Fibroblast of lung (primary cell): ENCODE data around the gene RCAN2. TPM values are rescaled to one million over a fixed set of nuclear protein-coding genes. Genes with fewer than 3 reads are reported as not detected.

Experiments
- DNase-seq, 2 donors: peaks; one replicate each; pipeline versions ENCODE4 v3.0.0 to v3.0.0-alpha.2; 2010; ENCODE audit warnings: low read depth in 2 of 2
- H2AFZ ChIP-seq: 2 replicates; pipeline ENCODE4 v1.5.1; 2012; ENCODE audit warnings: low read length, control low read depth, inconsistent platforms
- H3K27ac ChIP-seq: 2 replicates; pipeline ENCODE4 v1.5.1; 2011; ENCODE audit warnings: low read length, control low read depth; ENCODE audit not compliant: insufficient read depth
- H3K27me3 ChIP-seq: 2 replicates; pipeline ENCODE4 v1.5.1; 2011; ENCODE audit warnings: mild to moderate bottlenecking, low read length; ENCODE audit not compliant: control insufficient read depth, insufficient read depth
- H3K36me3 ChIP-seq: 2 replicates; pipeline ENCODE4 v1.5.1; 2011; ENCODE audit warnings: low read length; ENCODE audit not compliant: control insufficient read depth, insufficient read depth
- H3K4me1 ChIP-seq: 2 replicates; pipeline ENCODE4 v1.5.1; 2011; ENCODE audit warnings: low read length; ENCODE audit not compliant: control insufficient read depth, insufficient read depth; ENCODE audit errors: extremely low read depth
- H3K4me2 ChIP-seq: 2 replicates; pipeline ENCODE4 v1.5.1; 2011; ENCODE audit warnings: low read length, control low read depth; ENCODE audit not compliant: insufficient read depth; ENCODE audit errors: extremely low read depth
- H3K4me3 ChIP-seq, 4 experiments: fragments of 200-600 bp in 1 of 4; sonication (generic) in 1 of 4; replicated peaks in 1 of 4; 2 replicates each; pipeline ENCODE4 v1.5.1; 2011 to 2016; ENCODE audit warnings: low read length in 4 of 4, low read depth in 3 of 4, mild to moderate bottlenecking in 3 of 4, control low read depth in 2 of 4, inconsistent platforms in 1 of 4, mixed read lengths in 1 of 4; ENCODE audit not compliant: insufficient read depth in 1 of 4; ENCODE audit errors: control extremely low read depth in 1 of 4
- H3K79me2 ChIP-seq: 2 replicates; pipeline ENCODE4 v1.5.1; 2012; ENCODE audit warnings: mild to moderate bottlenecking, low read length, inconsistent platforms; ENCODE audit not compliant: control insufficient read depth, insufficient read depth
- H3K9ac ChIP-seq: 2 replicates; pipeline ENCODE4 v1.5.1; 2011; ENCODE audit warnings: mild to moderate bottlenecking, low read length, control low read depth; ENCODE audit not compliant: insufficient read depth
- H3K9me3 ChIP-seq: 2 replicates; pipeline ENCODE4 v1.5.1; 2012; ENCODE audit warnings: low read depth, low read length; ENCODE audit not compliant: control insufficient read depth, insufficient read depth
- H4K20me1 ChIP-seq: 2 replicates; pipeline ENCODE4 v1.5.1; 2011; ENCODE audit warnings: low read length; ENCODE audit not compliant: control insufficient read depth, insufficient read depth; ENCODE audit errors: extremely low read depth
- EZH2 ChIP-seq: IDR thresholded peaks from 2 replicates; pipeline ENCODE4 v1.5.1; 2012; ENCODE audit warnings: low read length, control low read depth, mild to moderate bottlenecking; ENCODE audit errors: missing control alignments
- polyA plus RNA-seq, 2 donors: library from polyadenylated mRNA; depleted of rRNA in 1 of 2; stranded (reverse) in 1 of 2; unstranded in 1 of 2; fragments of >200 nt; gene quantifications; 2 replicates each; pipeline ENCODE4 v1.2.1, GENCODE V29; 2011 to 2012; ENCODE audit warnings: missing spikeins in 1 of 2
- total RNA-seq: library from RNA; depleted of rRNA; stranded (reverse); fragments of >200 nt; gene quantifications from 2 replicates; pipeline ENCODE4 v1.2.1, GENCODE V29; 2014
- TF ChIP-seq, protein P1 (sequence below), 2 donors: IDR thresholded peaks in 1 of 2; conservative IDR thresholded peaks in 1 of 2; 1 replicate in 1 of 2; 2 replicates in 1 of 2; pipeline ENCODE4 v1.5.1; 2011 to 2012; ENCODE audit warnings: low read length in 2 of 2, control low read depth in 1 of 2, inconsistent platforms in 1 of 2, low read depth in 1 of 2, mild to moderate bottlenecking in 1 of 2

The RCAN2 gene
- total and polyA plus RNA-seq, 2 donors (not counting 1 experiment from before 2014, with no cell fraction given): 11.7 to 38.0 TPM

DNA sequence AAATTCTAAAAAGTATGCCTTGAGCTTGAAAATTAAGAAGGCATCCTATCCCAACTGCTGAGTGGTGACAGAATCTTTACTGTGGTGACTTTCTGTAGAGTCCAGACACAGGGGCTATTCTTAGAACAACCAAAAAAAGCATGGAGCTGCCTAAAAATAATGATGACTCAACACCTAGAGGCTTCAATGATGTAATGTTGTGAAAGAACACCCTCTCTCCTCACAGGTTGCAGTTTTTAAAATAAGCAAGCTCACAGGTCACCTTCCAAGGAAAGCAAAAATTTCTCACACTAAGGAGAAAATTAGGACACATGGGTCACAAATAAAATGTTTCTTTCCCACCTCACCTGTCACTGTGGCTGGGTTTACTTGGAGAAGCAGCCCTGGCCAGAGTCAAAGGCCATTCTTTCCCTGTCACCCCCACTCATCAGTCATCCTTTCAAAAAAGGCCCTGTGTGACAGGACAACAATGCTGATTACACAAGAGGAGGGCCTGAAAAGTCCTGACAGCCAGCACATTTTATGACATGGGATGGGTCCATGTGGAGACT is 53.5 kb downstream of the RCAN2 start:
- no peak overlapping the region for H3K27ac ChIP-seq
- TF ChIP-seq, protein P1, sequence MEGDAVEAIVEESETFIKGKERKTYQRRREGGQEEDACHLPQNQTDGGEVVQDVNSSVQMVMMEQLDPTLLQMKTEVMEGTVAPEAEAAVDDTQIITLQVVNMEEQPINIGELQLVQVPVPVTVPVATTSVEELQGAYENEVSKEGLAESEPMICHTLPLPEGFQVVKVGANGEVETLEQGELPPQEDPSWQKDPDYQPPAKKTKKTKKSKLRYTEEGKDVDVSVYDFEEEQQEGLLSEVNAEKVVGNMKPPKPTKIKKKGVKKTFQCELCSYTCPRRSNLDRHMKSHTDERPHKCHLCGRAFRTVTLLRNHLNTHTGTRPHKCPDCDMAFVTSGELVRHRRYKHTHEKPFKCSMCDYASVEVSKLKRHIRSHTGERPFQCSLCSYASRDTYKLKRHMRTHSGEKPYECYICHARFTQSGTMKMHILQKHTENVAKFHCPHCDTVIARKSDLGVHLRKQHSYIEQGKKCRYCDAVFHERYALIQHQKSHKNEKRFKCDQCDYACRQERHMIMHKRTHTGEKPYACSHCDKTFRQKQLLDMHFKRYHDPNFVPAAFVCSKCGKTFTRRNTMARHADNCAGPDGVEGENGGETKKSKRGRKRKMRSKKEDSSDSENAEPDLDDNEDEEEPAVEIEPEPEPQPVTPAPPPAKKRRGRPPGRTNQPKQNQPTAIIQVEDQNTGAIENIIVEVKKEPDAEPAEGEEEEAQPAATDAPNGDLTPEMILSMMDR (conservative IDR thresholded peaks at IDR 0.05 in 1 of 2, IDR thresholded peaks at IDR 0.05 in 1 of 2; ENCODE audit: low read depth in 1 of 2, low read length in 2 of 2): no peak
- no peak for TF ChIP-seq EZH2

DNA sequence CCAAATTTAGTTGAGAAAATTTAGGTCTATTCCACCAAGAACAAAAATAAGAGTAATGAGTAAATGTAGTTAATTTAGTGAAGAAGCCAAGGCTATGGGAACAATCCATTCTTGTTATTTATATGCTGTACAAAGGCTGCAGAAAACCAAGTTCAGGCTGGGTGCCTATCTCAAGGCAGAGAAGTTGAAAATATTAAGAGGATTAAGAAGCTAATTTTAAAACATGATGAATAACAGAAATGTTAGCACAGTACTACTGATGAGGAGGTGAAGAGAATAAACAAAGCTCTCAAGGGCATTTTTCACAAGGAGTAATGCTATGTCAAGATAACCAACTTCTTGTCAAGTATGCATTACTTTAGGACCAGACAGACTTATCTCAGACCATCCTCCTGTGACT is 68.6 kb downstream of the RCAN2 start:
- TF ChIP-seq, protein P1 (conservative IDR thresholded peaks at IDR 0.05 in 1 of 2, IDR thresholded peaks at IDR 0.05 in 1 of 2; ENCODE audit: low read depth in 1 of 2, low read length in 2 of 2): no peak
- no peak for TF ChIP-seq EZH2
- no peak overlapping the region for H3K4me2 ChIP-seq
- no peaks in the 10 kb centered on the region for H3K79me2 ChIP-seq
- no peaks in the 10 kb centered on the region for H3K4me1 ChIP-seq
- DNase-seq: no peak
- no peak overlapping the region for H3K4me3 ChIP-seq
- H3K27me3 ChIP-seq: no peaks in the 10 kb centered on the region
- no peaks in the 10 kb centered on the region for H3K9me3 ChIP-seq
- H3K36me3 ChIP-seq: no peaks in the 10 kb centered on the region
- no peaks in the 10 kb centered on the region for H4K20me1 ChIP-seq
- H3K9ac ChIP-seq: no peak overlapping the region
- H2AFZ ChIP-seq: no peak overlapping the region
- H3K27ac ChIP-seq: no peak overlapping the region

More for the DNA sequence above, 53.5 kb downstream of the RCAN2 start:
- no peaks in the 10 kb centered on the region for H3K79me2 ChIP-seq
- H4K20me1 ChIP-seq: no peaks in the 10 kb centered on the region
- no peak overlapping the region for H2AFZ ChIP-seq
- H3K9me3 ChIP-seq: no peaks in the 10 kb centered on the region
- H3K4me3 ChIP-seq: no peak overlapping the region
- no peak overlapping the region for H3K9ac ChIP-seq
- peaks cover 9% of the 10 kb centered on the region for H3K4me1 ChIP-seq
- peak; percentile 15 to 55 for DNase-seq
- no peak overlapping the region for H3K4me2 ChIP-seq
- no peaks in the 10 kb centered on the region for H3K27me3 ChIP-seq
- H3K36me3 ChIP-seq: no peaks in the 10 kb centered on the region

DNA sequence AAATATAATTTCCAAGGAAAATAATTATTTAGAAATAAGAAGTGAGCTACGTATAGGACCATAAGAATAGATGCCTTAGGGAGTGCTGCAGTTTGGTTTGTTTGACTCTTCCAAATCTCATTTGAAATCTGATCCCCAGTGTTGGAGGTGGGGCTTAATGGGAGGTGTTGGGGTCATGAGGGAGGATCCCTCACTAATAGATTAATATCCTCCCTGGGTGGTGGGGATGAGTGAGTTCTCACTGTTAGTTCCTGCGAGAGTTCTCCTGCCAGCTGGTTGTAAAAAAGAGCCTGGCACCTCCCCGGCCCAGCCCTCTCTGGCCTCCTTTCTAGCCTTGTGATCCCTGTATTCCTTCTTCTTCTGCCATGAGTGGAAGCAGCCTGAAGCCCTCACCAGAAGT is 69.3 kb downstream of the RCAN2 start:
- Histone ChIP-seq H3K36me3 (no peaks in the 10 kb centered on the region), H3K4me2 (no peak overlapping the region), H2AFZ (no peak overlapping the region), H3K9ac (no peak overlapping the region), H3K79me2 (no peaks in the 10 kb centered on the region), H3K27me3 (no peaks in the 10 kb centered on the region), H3K27ac (no peak overlapping the region), H4K20me1 (no peaks in the 10 kb centered on the region), H3K4me1 (no peaks in the 10 kb centered on the region), H3K9me3 (no peaks in the 10 kb centered on the region), H3K4me3 (no peak overlapping the region)
- no peak for TF ChIP-seq EZH2
- TF ChIP-seq, protein P1 (conservative IDR thresholded peaks at IDR 0.05 in 1 of 2, IDR thresholded peaks at IDR 0.05 in 1 of 2; ENCODE audit: low read depth in 1 of 2, low read length in 2 of 2): no peak
- DNase-seq: no peak
